ENCODE measurements around the gene SMIM38. TPM values are rescaled to one million over a fixed set of nuclear protein-coding genes. Genes with fewer than 3 reads are reported as not detected.

Gene SMIM38
- total RNA-seq, 4 donors from 2014 or later, result 0.45 to 2.3 (median 2.0) TPM; not detected in 1

DNA sequence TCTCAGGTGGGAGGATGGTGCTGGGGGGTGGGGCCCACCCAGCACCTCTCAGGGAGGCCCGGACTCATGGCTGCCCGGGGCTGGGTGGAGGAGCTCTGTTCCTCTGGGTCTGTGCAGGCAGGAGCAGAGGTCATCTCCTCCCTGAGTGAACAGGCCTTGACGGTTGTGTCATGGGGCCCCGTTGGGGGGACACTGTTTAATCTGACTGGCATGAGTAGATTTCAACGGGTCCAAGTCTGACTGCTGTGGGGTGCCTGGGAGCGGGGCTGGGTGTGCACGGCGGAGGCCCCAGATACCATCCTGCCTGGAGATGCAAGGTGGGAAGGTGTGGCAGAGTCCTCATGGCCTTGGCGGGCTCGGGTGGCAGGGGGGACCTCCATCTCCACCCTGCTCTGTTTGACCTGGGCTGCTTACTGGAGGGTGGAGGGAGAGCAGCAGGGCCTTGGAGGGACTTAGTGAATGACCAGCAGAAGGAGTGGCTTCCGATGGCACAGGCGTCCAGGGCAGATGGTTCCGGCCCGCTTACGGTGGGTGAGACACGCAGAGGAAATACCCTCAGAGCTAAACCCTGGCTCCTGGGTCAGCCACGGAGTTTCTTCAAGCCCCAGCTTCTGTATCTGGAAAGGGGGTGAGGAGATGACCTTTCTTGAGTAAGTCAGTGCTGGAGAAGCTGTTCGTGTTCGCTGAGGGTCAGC lies 48.7 kb downstream of the SMIM38 start:
- intact Hi-C loops (cut with DNase I), result no loop called here
- no peak for TF ChIP-seq POLR2A (IDR thresholded peaks at IDR 0.05)
- TF ChIP-seq, protein P1, sequence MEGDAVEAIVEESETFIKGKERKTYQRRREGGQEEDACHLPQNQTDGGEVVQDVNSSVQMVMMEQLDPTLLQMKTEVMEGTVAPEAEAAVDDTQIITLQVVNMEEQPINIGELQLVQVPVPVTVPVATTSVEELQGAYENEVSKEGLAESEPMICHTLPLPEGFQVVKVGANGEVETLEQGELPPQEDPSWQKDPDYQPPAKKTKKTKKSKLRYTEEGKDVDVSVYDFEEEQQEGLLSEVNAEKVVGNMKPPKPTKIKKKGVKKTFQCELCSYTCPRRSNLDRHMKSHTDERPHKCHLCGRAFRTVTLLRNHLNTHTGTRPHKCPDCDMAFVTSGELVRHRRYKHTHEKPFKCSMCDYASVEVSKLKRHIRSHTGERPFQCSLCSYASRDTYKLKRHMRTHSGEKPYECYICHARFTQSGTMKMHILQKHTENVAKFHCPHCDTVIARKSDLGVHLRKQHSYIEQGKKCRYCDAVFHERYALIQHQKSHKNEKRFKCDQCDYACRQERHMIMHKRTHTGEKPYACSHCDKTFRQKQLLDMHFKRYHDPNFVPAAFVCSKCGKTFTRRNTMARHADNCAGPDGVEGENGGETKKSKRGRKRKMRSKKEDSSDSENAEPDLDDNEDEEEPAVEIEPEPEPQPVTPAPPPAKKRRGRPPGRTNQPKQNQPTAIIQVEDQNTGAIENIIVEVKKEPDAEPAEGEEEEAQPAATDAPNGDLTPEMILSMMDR (IDR thresholded peaks at IDR 0.05), result no peak
- Histone ChIP-seq H3K27me3 (no peaks in the 10 kb centered on the region), H3K4me1 (no peaks in the 10 kb centered on the region), H3K27ac (no peak overlapping the region), H3K36me3 (no peaks in the 10 kb centered on the region), H3K9me3 (no peaks in the 10 kb centered on the region), H3K4me3 (replicated peaks in 1 of 3) (no peak overlapping the region)
- DNase-seq, result no peak
- WGBS, 2 donors, result 66 to 82% methylated on average over 10 to 16 of the region's 19 CpGs

DNA sequence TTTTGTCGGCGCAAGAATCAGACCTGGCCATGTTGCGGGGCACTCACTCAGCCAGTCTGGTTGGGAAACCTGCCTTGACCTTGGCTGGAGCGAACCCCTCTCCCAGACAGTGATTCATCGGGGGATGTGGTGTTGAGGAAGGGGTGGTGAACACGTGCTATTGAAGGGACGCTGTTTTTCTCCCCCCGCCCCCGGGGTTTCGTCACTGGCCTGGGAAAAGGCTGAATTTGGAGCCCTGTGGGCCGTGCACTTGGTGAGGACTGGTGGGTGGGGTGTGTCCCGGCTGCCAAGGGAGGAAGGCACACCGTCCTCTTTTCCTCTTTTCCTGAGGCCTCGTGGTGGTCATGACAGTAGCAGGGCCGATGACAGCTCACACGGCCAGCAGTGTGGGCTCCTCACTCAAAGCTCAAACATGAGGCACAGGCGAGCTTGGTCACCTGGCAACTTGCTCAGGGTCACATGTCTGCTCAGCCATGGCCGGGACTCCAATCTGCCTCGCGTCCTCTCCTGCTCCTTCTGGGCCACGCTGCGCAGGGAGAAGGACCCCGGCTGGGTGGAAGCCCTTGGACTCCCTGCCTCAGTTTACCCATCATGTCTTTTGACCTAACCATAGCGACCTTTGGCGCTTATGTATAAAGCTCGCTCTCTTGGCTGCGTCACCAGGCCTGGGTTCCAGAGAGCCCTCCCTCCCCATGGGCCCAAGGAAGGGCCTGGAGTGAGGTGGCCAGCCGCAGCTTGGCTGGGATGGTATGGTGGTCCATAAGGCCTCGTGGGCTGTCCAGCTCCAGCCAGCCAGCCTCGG lies 49.4 kb downstream of the SMIM38 start:
- no peak overlapping the region for H3K4me3 ChIP-seq (replicated peaks in 1 of 3)
- DNase-seq, result no peak
- WGBS, 2 donors, result 90% methylated on average over 26 to 27 of the region's 30 CpGs
- H3K9me3 ChIP-seq, result no peaks in the 10 kb centered on the region
- no peaks in the 10 kb centered on the region for H3K27me3 ChIP-seq
- intact Hi-C loops (cut with DNase I), result no loop called here
- no peak overlapping the region for H3K27ac ChIP-seq
- TF ChIP-seq POLR2A (IDR thresholded peaks at IDR 0.05), result no peak
- TF ChIP-seq, protein P1 (IDR thresholded peaks at IDR 0.05), result no peak
- H3K36me3 ChIP-seq, result no peaks in the 10 kb centered on the region
- no peaks in the 10 kb centered on the region for H3K4me1 ChIP-seq

Other genes starting within 250 kb of the SMIM38 start
- not detected for gene MRGPRD, start 174.9 kb upstream of the SMIM38 start, total RNA-seq
- gene MRGPRF, start 142.7 kb upstream of the SMIM38 start, total RNA-seq, result 1 to 10 TPM; 5.0 to 7.6 (median 6.6) TPM
- gene TPCN2, start 107.0 kb upstream of the SMIM38 start, total RNA-seq, result 10 to 100 TPM; 10.5 to 30.4 (median 13.7) TPM
- gene MYEOV, start 138.2 kb downstream of the SMIM38 start, total RNA-seq, result 1 to 10 TPM in 1 of 4 donors, under 1 TPM in 2, not detected in 1; 0.42 to 2.6 (median 0.68) TPM